Measurements from ENCODE around the gene PROCA1. TPM values are rescaled to one million over a fixed set of nuclear protein-coding genes. Genes with fewer than 3 reads are reported as not detected.
"Not testable (repeated sequence)": the region's sequence is repeated elsewhere in the genome, so short reads cannot be mapped to it uniquely, and the experiment has no call there.

Gene PROCA1
- polyA plus RNA-seq, 3 donors from 2014 or later, result 0.59 to 1.8 (median 0.60) TPM

DNA sequence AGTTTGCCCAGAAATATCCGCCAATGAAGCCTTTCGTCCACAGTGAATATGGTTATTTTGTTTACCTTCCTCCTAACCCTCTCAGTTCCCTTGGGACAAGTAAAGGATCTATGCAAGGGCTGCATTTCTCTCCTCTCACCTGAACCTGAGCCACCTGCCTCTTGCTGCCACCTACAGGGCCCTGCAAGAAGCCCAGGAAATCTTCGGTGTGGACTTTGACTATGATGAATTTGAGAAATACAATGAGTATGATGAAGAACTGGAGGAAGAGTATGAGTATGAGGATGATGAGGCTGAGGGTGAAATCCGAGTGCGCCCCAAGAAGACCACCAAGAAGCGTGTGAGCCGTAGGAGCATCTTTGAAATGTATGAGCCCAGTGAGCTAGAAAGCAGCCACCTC is 35.7 kb downstream of the PROCA1 start:
- peaks cover 0 to 4% of the 10 kb centered on the region in 2 donors for H3K4me1 Mint-ChIP-seq
- H3K27ac Mint-ChIP-seq, result peak overlapping the region in 2 of 6 donors; percentile 26 to 35
- no peaks in the 10 kb centered on the region for H3K27me3 Mint-ChIP-seq (ENCODE audit: low read depth in 3 of 3)
- H3K9me3 Mint-ChIP-seq, result no peaks in the 10 kb centered on the region
- no peak overlapping the region for H3K4me3 Mint-ChIP-seq
- DNase-seq, result no peak
- H3K36me3 Mint-ChIP-seq, result peaks cover 14 to 66% (median 37%) of the 10 kb centered on the region in 3 donors

DNA sequence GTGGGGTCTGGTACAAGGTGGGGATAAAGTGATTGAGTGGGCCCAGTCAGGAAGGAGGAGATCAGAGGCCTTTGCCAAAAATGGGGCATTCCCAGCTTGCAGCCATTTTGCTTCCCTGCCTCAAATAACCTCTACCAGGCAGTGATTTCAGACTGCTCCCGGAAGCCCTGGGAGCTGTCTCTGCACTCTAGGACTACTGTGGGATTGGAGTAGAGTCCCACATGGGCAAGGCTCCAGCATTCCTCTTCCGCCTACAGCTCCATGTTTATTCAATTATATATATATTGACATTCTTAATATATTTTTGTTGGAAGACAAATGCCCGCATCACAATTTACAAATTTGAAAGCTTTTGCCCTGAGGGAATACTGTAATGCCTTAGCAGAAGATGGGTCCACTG is 36.2 kb downstream of the PROCA1 start:
- DNase-seq, result no peak
- H3K4me3 Mint-ChIP-seq, result no peak overlapping the region
- H3K4me1 Mint-ChIP-seq, result peaks cover 0 to 6% of the 10 kb centered on the region in 2 donors
- no peaks in the 10 kb centered on the region for H3K9me3 Mint-ChIP-seq
- H3K27ac Mint-ChIP-seq, result no peak overlapping the region
- H3K36me3 Mint-ChIP-seq, result peaks cover 14 to 66% (median 37%) of the 10 kb centered on the region in 3 donors
- no peaks in the 10 kb centered on the region for H3K27me3 Mint-ChIP-seq (ENCODE audit: low read depth in 3 of 3)

DNA sequence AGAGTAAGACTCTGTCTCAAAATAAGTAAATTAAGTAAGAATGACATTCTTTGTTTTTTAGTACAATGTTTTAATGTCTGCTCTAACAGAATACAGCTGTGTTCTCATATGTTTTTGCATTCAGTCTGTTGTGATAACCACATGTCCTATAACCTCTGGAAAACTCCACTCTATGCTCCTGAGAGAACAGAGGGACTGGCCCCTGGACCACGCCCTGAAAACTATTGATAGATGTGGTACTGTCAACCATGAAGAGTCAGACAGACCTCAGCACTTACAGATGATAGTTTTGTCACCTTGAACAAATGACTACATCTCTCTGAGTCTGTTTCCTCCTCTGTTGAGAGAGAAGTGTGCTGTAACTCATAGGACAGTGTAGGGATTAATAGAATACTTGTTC is 41.8 kb downstream of the PROCA1 start:
- H3K4me3 Mint-ChIP-seq, result no peak overlapping the region
- H3K27ac Mint-ChIP-seq, result no peak overlapping the region
- peaks cover 0 to 1% (median 0%) of the 10 kb centered on the region in 3 donors for H3K27me3 Mint-ChIP-seq (ENCODE audit: low read depth in 3 of 3)
- H3K36me3 Mint-ChIP-seq, result peaks cover 13 to 38% (median 21%) of the 10 kb centered on the region in 3 donors
- DNase-seq, result no peak
- peaks cover 15 to 33% of the 10 kb centered on the region in 2 donors for H3K4me1 Mint-ChIP-seq
- H3K9me3 Mint-ChIP-seq, result no peaks in the 10 kb centered on the region

DNA sequence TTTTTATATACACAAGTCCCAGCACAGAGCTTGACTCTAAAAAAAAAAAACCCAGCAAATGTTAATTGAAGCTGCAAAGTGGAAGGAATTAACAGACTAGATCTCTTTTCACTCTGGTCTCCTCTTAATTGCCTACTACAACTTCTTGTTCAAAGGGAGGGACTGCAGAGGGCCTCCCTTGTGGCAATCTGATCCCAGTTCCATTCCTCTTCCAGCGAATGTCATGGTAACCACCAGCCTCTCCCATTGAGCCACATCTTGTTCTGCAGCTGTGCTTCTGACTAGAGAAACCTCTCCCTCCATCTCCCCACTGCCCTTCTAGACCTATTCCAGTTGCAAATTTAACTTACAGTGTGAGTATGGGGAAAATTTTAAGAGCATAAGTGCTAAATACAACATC is 43.8 kb downstream of the PROCA1 start:
- Mint-ChIP-seq H3K9me3 (no peaks in the 10 kb centered on the region), H3K27me3 (ENCODE audit: low read depth in 3 of 3) (peaks cover 0 to 10% (median 1%) of the 10 kb centered on the region in 3 donors), H3K4me3 (no peak overlapping the region), H3K36me3 (peaks cover 0 to 17% (median 4%) of the 10 kb centered on the region in 3 donors), H3K27ac (peak overlapping the region in 2 of 6 donors; percentile 49 to 74), H3K4me1 (peaks cover 34 to 54% of the 10 kb centered on the region in 2 donors)
- DNase-seq, result no peak

DNA sequence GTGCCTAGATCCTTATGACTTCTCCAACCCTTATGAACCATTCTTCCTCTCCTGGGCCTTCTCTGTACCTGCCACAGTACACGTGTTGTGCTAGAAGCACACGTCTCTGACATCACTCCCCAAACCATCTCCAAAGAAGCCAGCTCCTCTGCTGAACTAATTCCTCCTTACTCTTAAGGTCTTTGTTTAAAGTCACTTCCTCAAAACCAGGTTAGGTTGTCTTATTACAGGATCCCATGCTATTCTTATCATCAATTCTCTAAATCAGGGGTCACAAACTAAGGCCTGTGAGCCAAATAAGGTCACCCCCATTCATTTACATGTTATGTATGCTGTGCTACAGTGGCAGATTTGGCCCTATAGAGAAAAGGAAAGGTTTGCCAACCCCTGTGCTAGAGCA is 45.7 kb downstream of the PROCA1 start:
- no peak for DNase-seq
- Mint-ChIP-seq H3K27ac (peak overlapping the region in 5 of 6 donors; percentile 14 to 83 (median 38)), H3K36me3 (peaks cover 0 to 6% (median 0%) of the 10 kb centered on the region in 3 donors), H3K9me3 (no peaks in the 10 kb centered on the region), H3K4me1 (peaks cover 50 to 69% of the 10 kb centered on the region in 2 donors), H3K4me3 (peak overlapping the region in 2 of 5 donors; percentile 8 to 12), H3K27me3 (ENCODE audit: low read depth in 3 of 3) (peaks cover 8 to 18% (median 9%) of the 10 kb centered on the region in 3 donors)

DNA sequence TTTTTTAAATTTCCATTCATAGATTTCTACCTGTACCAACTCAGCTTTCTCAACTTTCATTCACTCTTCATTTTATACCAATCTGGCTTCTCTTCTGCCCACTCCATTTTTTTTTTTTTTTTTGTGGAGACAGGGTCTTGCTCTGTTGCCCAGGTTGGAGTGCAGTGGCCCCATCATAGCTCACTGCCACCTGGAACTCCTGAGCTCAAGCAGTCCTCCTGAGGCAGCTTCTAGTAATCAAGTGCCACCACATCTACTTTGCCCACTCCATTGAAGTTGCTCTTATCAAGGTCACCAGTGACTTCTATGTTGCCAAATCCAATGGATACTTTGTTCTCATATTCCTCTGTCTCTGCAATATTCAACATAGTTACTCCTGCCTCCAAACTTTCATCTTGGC is 48.0 kb downstream of the PROCA1 start:
- no peaks in the 10 kb centered on the region for H3K9me3 Mint-ChIP-seq
- H3K27ac Mint-ChIP-seq, result peak overlapping the region; percentile 99 to 100 (median 100)
- H3K4me1 Mint-ChIP-seq, result peaks cover 63 to 80% of the 10 kb centered on the region in 2 donors
- peak overlapping the region; percentile 97 to 100 (median 100) for H3K4me3 Mint-ChIP-seq
- DNase-seq, result no peak
- peaks cover 8 to 18% (median 9%) of the 10 kb centered on the region in 3 donors for H3K27me3 Mint-ChIP-seq (ENCODE audit: low read depth in 3 of 3)
- H3K36me3 Mint-ChIP-seq, result peaks cover 0 to 8% (median 4%) of the 10 kb centered on the region in 3 donors

DNA sequence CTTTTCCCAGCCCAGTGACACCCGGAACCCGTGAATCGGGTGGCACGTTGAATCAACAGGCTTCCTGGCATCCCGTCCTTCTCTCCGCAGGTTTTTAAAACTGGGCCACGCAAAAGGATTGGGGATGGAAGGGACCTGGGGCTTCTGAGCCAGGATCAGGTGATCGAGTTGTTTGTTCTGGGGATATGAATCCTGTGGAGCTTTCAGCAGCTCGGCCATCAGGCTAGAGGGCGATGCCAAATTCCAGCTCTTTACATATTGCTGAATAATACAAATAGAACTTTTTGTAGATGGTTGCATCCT is 49.2 kb downstream of the PROCA1 start:
- Mint-ChIP-seq H3K27me3 (ENCODE audit: low read depth in 3 of 3) (peaks cover 8 to 18% (median 9%) of the 10 kb centered on the region in 3 donors), H3K4me1 (peaks cover 60 to 74% of the 10 kb centered on the region in 2 donors), H3K4me3 (peak overlapping the region; percentile 97 to 100 (median 100)), H3K9me3 (no peaks in the 10 kb centered on the region), H3K36me3 (peaks cover 0 to 8% (median 8%) of the 10 kb centered on the region in 3 donors), H3K27ac (peak overlapping the region; percentile 99 to 100 (median 100))
- no peak for DNase-seq

DNA sequence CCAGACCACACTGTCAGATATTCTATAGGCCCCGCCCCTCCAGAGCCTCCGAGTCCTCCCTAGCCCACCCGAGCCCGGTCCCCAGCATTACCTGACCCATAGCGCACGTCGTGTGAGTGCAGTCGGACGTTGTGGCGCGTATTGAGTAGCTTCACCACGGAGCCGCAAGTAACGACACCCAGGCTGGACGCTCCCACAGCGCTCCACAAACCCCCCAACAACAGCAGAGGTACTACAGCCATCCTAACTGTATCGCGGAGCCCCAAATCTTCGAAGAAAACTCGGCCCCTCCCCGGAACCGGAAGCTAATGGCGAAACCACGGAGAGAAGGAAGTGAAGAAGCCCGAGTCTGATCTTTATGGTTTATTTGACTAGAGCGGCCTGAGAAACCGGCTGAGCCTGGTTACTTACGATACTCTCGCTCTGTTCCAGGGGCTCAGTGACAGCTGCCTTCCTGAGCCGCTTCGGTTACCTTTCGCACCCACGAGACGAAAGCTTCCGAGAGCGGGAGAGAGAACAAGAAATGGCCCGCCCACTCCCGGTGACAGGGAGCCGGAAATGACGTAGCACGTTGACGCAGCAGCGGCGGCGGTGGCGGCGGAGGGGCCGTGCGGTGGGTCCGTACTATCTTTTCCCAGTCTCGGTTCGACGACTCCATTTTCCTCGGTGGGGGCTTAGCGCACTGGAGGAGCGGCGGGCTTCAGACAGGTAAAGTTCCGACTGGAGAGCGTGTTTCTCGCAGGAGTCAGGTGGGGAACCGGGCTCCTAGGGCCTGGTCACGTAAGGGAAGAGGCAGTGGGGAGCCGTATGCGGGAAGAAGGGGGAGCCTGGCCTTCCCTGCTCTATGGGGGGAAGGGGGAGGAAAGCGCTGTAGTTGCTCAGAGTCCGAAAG is 49.8 kb downstream of the PROCA1 start, which contains the start of the genes SDF2 and SUPT6H:
SDF2 (minus strand) TSS at position 272 of the 892 bp plus-strand sequence; CDS start at position 242, 30 bp downstream.
SUPT6H (plus strand) TSS at position 571 of the 892 bp plus-strand sequence. CDS start 11,197 bp downstream, outside the sequence.
- Mint-ChIP-seq H3K27me3 (ENCODE audit: low read depth in 3 of 3) (peaks cover 8 to 18% (median 9%) of the 10 kb centered on the region in 3 donors), H3K4me3 (peak within 1 kb of the TSS; percentile 97 to 100 (median 100)), H3K4me1 (peaks cover 60 to 72% of the 10 kb centered on the region in 2 donors), H3K27ac (peak within 1 kb of the TSS; percentile 99 to 100 (median 100)), H3K36me3 (peaks cover 0 to 8% (median 8%) of the 10 kb centered on the region in 3 donors), H3K9me3 (no peaks in the 10 kb centered on the region)
- peak; percentile 95 to 96 (median 95) for DNase-seq

DNA sequence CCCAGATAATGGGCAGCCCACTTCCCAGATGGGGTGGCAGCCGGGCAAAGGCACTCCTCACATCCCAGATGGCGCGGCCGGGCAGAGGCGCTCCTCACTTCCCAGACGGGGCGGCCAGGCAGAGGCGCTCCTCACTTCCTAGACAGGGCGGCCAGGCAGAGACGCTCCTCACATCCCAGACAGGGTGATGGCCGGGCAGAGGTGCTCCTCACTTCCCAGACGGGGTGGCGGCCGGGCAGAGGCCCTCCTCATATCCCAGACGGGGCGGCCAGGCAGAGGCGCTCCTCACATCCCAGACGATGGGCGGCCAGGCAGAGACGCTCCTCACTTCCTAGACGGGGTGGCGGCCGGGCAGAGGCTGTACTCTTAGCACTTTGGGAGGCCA is 52.2 kb downstream of the PROCA1 start:
- peaks cover 8 to 18% (median 8%) of the 10 kb centered on the region in 3 donors for H3K27me3 Mint-ChIP-seq (ENCODE audit: low read depth in 3 of 3)
- peak overlapping the region in 1 of 6 donors; percentile 100 for H3K27ac Mint-ChIP-seq
- not testable (repeated sequence) for DNase-seq, H3K36me3 Mint-ChIP-seq, H3K9me3 Mint-ChIP-seq
- peak overlapping the region in 1 of 5 donors; percentile 99 for H3K4me3 Mint-ChIP-seq
- peaks cover 52 to 66% of the 10 kb centered on the region in 2 donors for H3K4me1 Mint-ChIP-seq

DNA sequence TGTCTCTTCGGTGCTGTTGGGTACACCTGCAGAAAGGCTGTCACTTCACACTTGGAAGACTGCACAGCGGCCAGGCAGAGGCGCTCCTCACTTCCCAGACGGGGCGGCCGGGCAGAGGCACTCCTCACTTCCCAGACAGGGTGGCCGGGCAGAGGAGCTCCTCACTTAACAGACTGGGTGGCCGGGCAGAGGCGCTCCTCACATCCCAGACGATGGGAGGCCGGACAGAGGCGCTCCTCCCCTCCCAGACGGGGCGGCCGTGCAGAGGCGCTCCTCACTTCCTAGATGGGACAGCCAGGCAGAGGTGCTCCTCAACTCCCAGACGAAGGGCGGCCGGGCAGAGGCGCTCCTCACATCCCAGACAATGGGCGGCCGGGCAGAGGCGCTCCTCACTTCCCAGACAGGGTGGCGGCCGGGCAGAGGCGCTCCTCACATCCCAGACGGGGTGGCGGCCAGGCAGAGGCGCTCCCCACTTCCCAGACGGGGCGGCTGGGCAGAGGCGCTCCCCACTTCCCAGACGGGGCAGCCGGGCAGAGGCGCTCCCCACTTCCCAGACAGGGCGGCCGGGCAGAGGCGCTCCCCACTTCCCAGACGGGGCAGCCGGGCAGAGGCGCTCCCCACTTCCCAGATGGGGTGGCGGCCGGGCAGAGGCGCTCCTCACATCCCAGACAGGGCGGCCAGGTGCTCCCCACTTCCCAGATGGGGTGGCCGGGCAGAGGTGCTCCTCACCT is 52.8 kb downstream of the PROCA1 start:
- H3K9me3 Mint-ChIP-seq, H3K36me3 Mint-ChIP-seq, H3K4me3 Mint-ChIP-seq, H3K27ac Mint-ChIP-seq, DNase-seq: not testable (repeated sequence)
- Mint-ChIP-seq H3K27me3 (ENCODE audit: low read depth in 3 of 3) (peaks cover 8 to 16% (median 8%) of the 10 kb centered on the region in 3 donors), H3K4me1 (peaks cover 47 to 61% of the 10 kb centered on the region in 2 donors)

DNA sequence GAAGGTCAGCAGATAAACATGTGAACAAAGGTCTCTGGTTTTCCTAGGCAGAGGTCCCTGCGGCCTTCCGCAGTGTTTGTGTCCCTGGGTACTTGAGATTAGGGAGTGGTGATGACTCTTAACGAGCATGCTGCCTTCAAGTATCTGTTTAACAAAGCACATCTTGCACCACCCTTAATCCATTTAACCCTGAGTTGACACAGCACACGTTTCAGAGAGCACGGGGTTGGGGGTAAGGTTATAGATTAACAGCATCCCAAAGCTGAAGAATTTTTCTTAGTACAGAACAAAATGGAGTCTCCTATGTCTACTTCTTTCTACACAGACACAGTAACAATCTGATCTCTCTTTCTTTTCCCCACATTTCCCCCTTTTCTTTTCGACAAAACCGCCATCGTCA is 53.3 kb downstream of the PROCA1 start:
- Mint-ChIP-seq H3K27me3 (ENCODE audit: low read depth in 3 of 3) (peaks cover 8 to 12% (median 8%) of the 10 kb centered on the region in 3 donors), H3K4me1 (peaks cover 42 to 55% of the 10 kb centered on the region in 2 donors)
- not testable (repeated sequence) for H3K9me3 Mint-ChIP-seq, H3K4me3 Mint-ChIP-seq, H3K36me3 Mint-ChIP-seq, DNase-seq, H3K27ac Mint-ChIP-seq

DNA sequence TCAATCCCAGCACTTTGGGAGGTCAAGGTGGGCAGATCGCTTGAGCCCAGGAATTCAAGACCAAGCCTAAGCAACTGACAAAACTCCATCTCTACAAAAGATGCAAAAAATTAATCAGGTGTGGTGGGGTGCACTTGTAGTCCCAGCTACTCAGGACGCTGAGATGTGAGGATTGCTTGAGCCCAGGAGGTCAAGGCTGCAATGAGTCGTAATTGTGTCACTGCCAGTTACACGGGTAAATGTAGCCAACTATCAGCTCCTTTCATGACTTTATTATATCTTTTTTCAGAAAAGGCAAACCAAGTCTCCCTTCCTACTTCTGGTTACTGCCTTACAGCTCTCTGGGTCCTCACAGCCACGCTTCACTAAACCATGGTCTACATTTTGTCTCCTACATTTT is 53.9 kb downstream of the PROCA1 start:
- H3K36me3 Mint-ChIP-seq, result peaks cover 3 to 13% (median 12%) of the 10 kb centered on the region in 3 donors
- peaks cover 6 to 8% (median 8%) of the 10 kb centered on the region in 3 donors for H3K27me3 Mint-ChIP-seq (ENCODE audit: low read depth in 3 of 3)
- no peak overlapping the region for H3K27ac Mint-ChIP-seq
- no peak overlapping the region for H3K4me3 Mint-ChIP-seq
- H3K4me1 Mint-ChIP-seq, result peaks cover 38 to 54% of the 10 kb centered on the region in 2 donors
- H3K9me3 Mint-ChIP-seq, result no peaks in the 10 kb centered on the region
- no peak for DNase-seq

DNA sequence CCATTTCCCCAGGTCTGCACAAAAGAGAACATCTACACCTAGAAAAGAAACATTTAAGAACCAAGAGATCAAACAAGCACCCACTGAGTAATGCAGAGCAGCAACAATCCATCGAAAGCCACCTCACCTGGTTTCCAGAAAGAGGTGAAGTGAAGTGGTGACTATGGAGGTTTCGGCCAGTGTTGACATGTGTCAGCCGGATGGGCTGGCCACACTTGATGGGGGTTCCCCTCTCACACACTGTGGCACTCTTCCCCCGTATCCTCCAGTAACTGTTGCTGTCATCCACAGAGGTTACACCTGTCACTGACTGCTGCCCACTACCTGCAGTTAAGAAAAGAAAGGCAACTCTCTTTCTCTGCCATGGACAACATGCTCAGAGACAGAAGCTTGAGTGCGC is 56.5 kb downstream of the PROCA1 start:
- Mint-ChIP-seq H3K4me1 (peaks cover 15 to 30% of the 10 kb centered on the region in 2 donors), H3K9me3 (no peaks in the 10 kb centered on the region), H3K4me3 (no peak overlapping the region), H3K27ac (peak overlapping the region in 1 of 6 donors; percentile 60), H3K27me3 (ENCODE audit: low read depth in 3 of 3) (no peaks in the 10 kb centered on the region), H3K36me3 (peaks cover 3 to 15% (median 7%) of the 10 kb centered on the region in 3 donors)
- no peak for DNase-seq
